ENCODE measurements around the gene NR2F2.

NR2F2 gene

GRCh38 chr15:96361309-96362010 lies 31.0 kb downstream of the NR2F2 start:
- ATAC-seq (ENCODE audit: insufficient read depth, low read depth) (no peak), DNase-seq (no peak)
- peaks cover 3% of the 10 kb centered on the region for H3K27me3 ChIP-seq (ENCODE audit: insufficient read depth, low read length, poor library complexity)
- no peaks in the 10 kb centered on the region for H3K36me3 ChIP-seq (ENCODE audit: insufficient read depth, low read length)
- H3K79me2 ChIP-seq (ENCODE audit: insufficient read depth, low read length): no peaks in the 10 kb centered on the region
- no peaks in the 10 kb centered on the region for H3K4me1 ChIP-seq (ENCODE audit: insufficient read depth, low read length)
- H3K9ac ChIP-seq (ENCODE audit: low read depth, low read length): no peak overlapping the region
- H2AFZ ChIP-seq (ENCODE audit: low read depth, low read length): no peak overlapping the region
- no peak overlapping the region for H3K4me2 ChIP-seq (ENCODE audit: insufficient read depth, low read length)
- no peaks in the 10 kb centered on the region for H4K20me1 ChIP-seq (ENCODE audit: insufficient read depth, low read length)
- H3K9me3 ChIP-seq (ENCODE audit: insufficient read depth, low read length, severe bottlenecking): no peaks in the 10 kb centered on the region
- no peak for TF ChIP-seq EZH2 (IDR thresholded peaks at IDR 0.05; ENCODE audit: borderline replicate concordance, low read depth, low read length, severe bottlenecking)
- no peak for TF ChIP-seq CTCF (IDR thresholded peaks at IDR 0.05; ENCODE audit: borderline replicate concordance, extremely low read depth, low read length, poor library complexity, severe bottlenecking)
- no peak overlapping the region for H3K27ac ChIP-seq (ENCODE audit: low read length)
- no peak overlapping the region for H3K4me3 ChIP-seq (ENCODE audit: low read depth in 1 of 2, low read length in 2 of 2)

GRCh38 chr15:96362011-96362754 lies 31.7 kb downstream of the NR2F2 start:
- Histone ChIP-seq H3K36me3 (ENCODE audit: insufficient read depth, low read length) (no peaks in the 10 kb centered on the region), H3K4me1 (ENCODE audit: insufficient read depth, low read length) (no peaks in the 10 kb centered on the region), H3K9ac (ENCODE audit: low read depth, low read length) (no peak overlapping the region), H3K9me3 (ENCODE audit: insufficient read depth, low read length, severe bottlenecking) (no peaks in the 10 kb centered on the region), H3K27me3 (ENCODE audit: insufficient read depth, low read length, poor library complexity) (peaks cover 3% of the 10 kb centered on the region), H4K20me1 (ENCODE audit: insufficient read depth, low read length) (no peaks in the 10 kb centered on the region), H3K79me2 (ENCODE audit: insufficient read depth, low read length) (no peaks in the 10 kb centered on the region), H3K27ac (ENCODE audit: low read length) (no peak overlapping the region), H3K4me2 (ENCODE audit: insufficient read depth, low read length) (no peak overlapping the region), H3K4me3 (ENCODE audit: low read depth in 1 of 2, low read length in 2 of 2) (no peak overlapping the region), H2AFZ (ENCODE audit: low read depth, low read length) (no peak overlapping the region)
- DNase-seq (no peak), ATAC-seq (ENCODE audit: insufficient read depth, low read depth) (no peak)
- no peak for TF ChIP-seq CTCF (IDR thresholded peaks at IDR 0.05; ENCODE audit: borderline replicate concordance, extremely low read depth, low read length, poor library complexity, severe bottlenecking)
- TF ChIP-seq EZH2 (IDR thresholded peaks at IDR 0.05; ENCODE audit: borderline replicate concordance, low read depth, low read length, severe bottlenecking): no peak

- TF ChIP-seq CTCF (IDR thresholded peaks at IDR 0.05; ENCODE audit: borderline replicate concordance, extremely low read depth, low read length, poor library complexity, severe bottlenecking) (no peak), EZH2 (IDR thresholded peaks at IDR 0.05; ENCODE audit: borderline replicate concordance, low read depth, low read length, severe bottlenecking) (no peak)
- Histone ChIP-seq H4K20me1 (ENCODE audit: insufficient read depth, low read length) (no peaks in the 10 kb centered on the region), H3K79me2 (ENCODE audit: insufficient read depth, low read length) (no peaks in the 10 kb centered on the region), H3K4me3 (ENCODE audit: low read depth in 1 of 2, low read length in 2 of 2) (no peak overlapping the region), H3K36me3 (ENCODE audit: insufficient read depth, low read length) (no peaks in the 10 kb centered on the region), H3K4me2 (ENCODE audit: insufficient read depth, low read length) (no peak overlapping the region), H2AFZ (ENCODE audit: low read depth, low read length) (no peak overlapping the region), H3K27me3 (ENCODE audit: insufficient read depth, low read length, poor library complexity) (peaks cover 3% of the 10 kb centered on the region), H3K9me3 (ENCODE audit: insufficient read depth, low read length, severe bottlenecking) (no peaks in the 10 kb centered on the region), H3K27ac (ENCODE audit: low read length) (no peak overlapping the region), H3K4me1 (ENCODE audit: insufficient read depth, low read length) (no peaks in the 10 kb centered on the region), H3K9ac (ENCODE audit: low read depth, low read length) (no peak overlapping the region)
- no peak for DNase-seq
- ATAC-seq (ENCODE audit: insufficient read depth, low read depth): no peak
Observed at GRCh38 chr15:96362755-96363651, 32.5 kb downstream of the NR2F2 start.

Data from DND-41 (cell line).